Stimulated activated CD4-positive, alpha-beta T cell treated with anti-CD3 and anti-CD28 coated beads, Interleukin-15, amount 100 ng/mL, for 24 hours (primary cell): Measurements from ENCODE around the gene EIF3D.
"Not testable (repeated sequence)": the region's sequence is repeated elsewhere in the genome, so short reads cannot be mapped to it uniquely, and the experiment has no call there.

ENCODE experiments used
- DNase-seq: peaks from one replicate; pipeline ENCODE4 v3.0.0-alpha.2; 2020

EIF3D gene

DNA sequence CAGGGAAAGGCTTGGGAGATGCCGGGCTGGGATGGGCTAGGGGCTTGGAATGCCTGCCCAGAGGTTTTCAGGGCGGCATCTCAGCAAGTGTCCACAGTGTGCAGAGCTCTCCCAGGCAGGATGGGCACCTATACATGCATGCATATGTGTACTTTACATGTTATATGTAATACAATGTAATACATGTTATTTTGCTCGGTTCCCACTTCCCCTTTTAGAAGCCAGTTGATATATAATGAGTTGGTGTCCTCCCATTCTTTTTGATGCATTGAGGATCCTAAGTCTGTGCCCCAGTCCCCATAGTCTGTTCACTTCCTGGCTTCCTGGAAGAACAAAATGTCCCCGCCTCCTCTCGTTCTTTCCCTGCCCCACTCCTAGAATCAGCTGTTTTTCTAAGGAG lies 20.1 kb upstream of the EIF3D start:
- no peak for DNase-seq

- DNase-seq, result no peak
These were observed 19.6 kb upstream of the EIF3D start for GRCh38 chr22:36548606-36549005.

- no peak for DNase-seq
These were observed 18.0 kb upstream of the EIF3D start for GRCh38 chr22:36546932-36547331.

- peak; percentile 60 for DNase-seq
These were observed 17.3 kb upstream of the EIF3D start for GRCh38 chr22:36546092-36546804.

DNA sequence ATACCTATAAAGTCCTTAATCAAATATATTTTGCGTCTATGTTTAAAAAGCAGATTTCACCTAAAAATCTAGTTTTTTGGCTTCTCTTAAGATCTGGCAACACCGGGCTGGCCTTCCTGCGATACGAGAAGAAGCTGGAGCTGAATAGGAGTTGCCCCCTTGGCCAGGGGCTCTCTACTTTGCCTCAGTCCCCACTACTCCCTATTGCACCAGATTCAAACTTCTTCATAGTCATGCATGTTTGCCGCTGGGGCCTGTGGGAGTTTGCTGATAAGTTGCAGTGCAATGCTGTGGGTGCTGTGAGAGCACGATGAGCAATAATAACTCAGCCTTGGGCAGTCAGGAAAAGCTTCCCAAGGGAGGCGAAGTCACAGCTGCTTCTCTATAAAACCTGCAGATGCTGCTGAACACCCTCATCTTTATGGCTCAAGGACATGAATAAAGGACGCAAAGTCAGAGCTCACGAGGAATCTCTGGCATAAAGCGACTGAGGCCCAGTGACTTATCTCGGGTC lies 15.2 kb upstream of the EIF3D start:
- no peak for DNase-seq

- peak; percentile 69 for DNase-seq
These were observed 13.0 kb upstream of the EIF3D start for GRCh38 chr22:36541831-36542411.

GRCh38 chr22:36540867-36541642 lies 12.1 kb upstream of the EIF3D start:
- no peak for DNase-seq

- DNase-seq, result no peak
These were observed 9.6 kb upstream of the EIF3D start for GRCh38 chr22:36538529-36538928.

- no peak for DNase-seq
These were observed 7.8 kb upstream of the EIF3D start for GRCh38 chr22:36536717-36537116.

DNA sequence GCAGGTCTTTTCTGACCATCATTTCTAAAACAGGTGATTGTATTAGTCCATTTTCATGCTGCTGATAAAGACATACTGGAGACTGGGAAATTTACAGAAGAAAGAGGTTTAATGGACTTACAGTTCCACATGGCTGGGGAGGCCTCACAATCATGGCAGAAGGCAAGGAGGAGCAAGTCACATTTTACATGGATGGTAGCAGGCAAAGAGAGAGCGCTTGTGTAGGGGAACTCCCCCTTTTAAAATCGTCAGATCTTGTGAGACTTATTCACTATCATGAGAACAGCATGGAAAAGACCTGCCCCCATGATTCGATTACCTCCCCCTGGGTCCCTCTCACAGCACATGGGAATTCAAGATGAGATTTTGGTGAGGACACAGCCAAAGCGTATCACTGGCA lies 4.4 kb upstream of the EIF3D start:
- DNase-seq, result not testable (repeated sequence)

- DNase-seq, result no peak
These were observed 3.5 kb upstream of the EIF3D start for GRCh38 chr22:36532466-36532865.

DNA sequence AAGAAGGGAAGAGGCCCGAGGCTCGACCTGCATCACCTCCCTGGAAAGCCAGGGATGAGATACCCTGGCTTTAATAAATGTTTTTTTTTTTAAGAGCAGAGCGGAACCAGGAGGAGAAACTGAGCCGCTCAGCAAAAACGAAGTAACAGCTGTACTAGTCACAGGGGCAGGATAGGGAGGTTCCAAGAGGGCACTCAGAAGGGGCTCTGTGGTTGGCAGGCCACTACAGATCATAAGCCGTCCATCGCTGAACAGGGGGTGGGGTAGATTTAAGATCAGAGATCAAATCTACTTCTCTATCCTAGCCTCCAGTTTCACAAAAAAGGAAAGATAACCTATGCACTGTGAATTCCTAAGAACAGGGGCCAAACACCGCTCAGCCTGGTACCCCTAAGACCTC lies 625 bp downstream of the EIF3D start:
- no peak for DNase-seq

DNA sequence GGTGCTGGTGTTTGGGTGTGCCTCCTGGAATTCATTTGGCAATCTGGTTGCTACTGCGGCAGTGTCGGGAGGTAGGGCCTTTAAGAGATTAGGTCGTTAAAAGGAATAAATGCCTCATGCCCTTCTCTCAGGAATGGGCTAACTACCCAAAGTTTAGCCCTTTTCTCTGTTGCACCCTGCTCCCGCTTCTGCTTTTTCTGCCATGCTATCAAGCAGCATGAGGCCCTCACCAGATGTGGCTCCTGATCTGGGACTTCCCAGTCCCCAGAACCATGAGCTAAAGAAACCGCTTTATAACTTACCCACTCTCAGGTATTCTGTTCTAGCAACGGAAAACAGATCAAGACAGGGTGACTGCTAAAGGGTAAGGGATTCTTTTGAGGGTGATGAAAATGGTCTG lies 6.3 kb downstream of the EIF3D start:
- DNase-seq, result no peak

GRCh38 chr22:36520423-36520822 lies 8.5 kb downstream of the EIF3D start:
- no peak for DNase-seq

DNA sequence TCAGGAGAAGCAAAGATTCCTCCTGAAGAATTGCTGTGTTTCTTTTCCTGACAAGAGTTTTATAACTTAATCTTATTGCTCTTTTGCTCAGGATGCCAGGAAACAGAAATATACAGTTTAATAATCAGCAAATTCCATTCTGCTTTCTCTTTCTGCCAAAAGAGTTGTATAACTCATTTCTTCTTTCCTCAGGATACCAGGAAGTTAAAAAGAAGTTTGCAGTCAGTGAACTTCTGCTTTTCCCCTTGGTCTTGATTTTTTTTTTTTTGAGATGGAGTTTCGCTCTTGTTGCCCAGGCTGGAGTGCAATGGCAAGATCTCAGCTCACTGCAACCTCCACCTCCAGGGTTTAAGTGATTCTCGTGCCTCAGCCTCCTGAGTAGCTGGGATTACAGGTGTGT lies 9.1 kb downstream of the EIF3D start:
- DNase-seq, result not testable (repeated sequence)

DNA sequence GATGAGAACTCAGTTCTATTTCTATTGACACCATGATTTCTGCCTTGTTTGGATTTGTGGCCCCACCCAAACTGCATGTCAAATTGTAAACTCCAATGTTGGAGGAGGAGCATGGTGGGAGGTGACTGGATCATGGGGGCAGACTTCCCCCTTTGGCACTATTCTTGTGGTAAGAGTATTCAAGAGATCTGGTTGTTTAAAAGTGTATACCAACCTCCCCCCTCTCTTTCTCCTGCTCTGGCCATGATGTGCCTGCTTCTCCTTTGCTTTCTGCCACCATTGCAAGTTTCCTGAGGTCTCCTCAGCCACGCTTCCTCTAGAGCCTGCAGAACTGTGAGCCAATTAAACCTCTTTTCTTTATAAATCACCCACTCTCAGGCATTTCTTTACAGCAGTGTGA lies 14.2 kb downstream of the EIF3D start:
- DNase-seq, result no peak

DNA sequence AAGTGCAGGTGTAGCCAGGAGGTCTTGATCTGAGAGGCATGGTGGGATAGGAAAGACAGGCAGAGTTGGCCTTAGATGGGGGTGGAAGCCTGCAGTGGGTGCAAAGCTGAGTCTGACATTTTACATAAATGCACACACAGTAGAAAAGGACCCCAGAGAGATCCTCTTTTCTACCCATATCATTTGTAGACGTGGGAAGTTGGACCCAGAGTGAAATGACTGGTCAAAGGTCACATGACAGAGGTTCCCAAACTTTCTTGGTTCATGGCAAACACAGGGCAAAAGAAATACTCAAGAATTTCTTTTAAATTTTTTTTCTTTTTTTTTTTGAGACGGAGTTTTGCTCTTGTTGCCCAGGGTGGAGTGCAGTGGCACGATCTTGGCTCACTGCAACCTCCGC lies 16.0 kb downstream of the EIF3D start:
- DNase-seq, result no peak

- DNase-seq, result no peak
These were observed 16.6 kb downstream of the EIF3D start for GRCh38 chr22:36512333-36512732.

GRCh38 chr22:36510966-36511881 lies 17.7 kb downstream of the EIF3D start:
- DNase-seq, result peak; percentile 44

GRCh38 chr22:36510384-36510783 lies 18.6 kb downstream of the EIF3D start:
- DNase-seq, result no peak

DNA sequence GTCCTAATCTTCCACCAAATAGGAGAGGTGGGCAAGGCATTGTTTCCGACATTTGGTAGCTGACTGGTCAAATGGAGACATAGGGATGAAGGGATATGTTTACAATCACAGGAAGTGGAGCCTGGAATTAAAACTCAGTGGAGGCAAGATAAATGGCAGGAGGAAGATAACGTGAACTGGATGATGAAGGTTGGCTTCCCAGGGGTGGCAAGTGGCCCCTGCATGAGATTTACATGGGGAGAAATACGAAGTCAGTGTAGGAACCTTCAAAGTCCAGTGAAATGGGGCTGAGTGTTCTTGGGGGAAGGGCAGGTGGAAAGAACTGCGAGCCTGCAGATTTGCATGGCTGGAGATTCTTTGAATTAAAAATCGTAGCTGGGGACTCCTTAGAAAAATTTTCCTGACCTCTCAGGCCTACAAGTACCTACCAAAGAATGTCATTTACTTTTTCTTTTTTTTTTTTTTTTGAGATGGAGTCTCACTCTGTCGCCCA lies 21.4 kb downstream of the EIF3D start:
- DNase-seq, result no peak

- peak; percentile 92 for DNase-seq
These were observed 22.1 kb downstream of the EIF3D start, which contains the start of gene FOXRED2 for GRCh38 chr22:36506637-36507517. TSS of gene FOXRED2 (minus strand) at chr22:36507040. CDS start at chr22:36506422, 618 bp downstream.
